AG09309 (cell line): Measurements from ENCODE around the gene BABAM2.

Source experiments
- DNase-seq: peaks from one replicate; pipeline ENCODE4 v3.0.0-alpha.2; 2010; ENCODE audit warnings: low read depth
- H3K4me3 ChIP-seq: 2 replicates; pipeline ENCODE4 v1.5.1; 2011; ENCODE audit warnings: mild to moderate bottlenecking, low read depth, low read length, moderate library complexity; ENCODE audit not compliant: control insufficient read depth
- TF ChIP-seq, protein P1 (sequence below): IDR thresholded peaks from 2 replicates; pipeline ENCODE4 v1.5.1; 2011; ENCODE audit warnings: mild to moderate bottlenecking, low read depth, low read length, inconsistent platforms; ENCODE audit not compliant: insufficient read depth, control insufficient read depth; ENCODE audit errors: missing control alignments

Gene BABAM2

GRCh38 chr2:28173377-28173776 lies 282.8 kb downstream of the BABAM2 start:
- DNase-seq, result no peak
- TF ChIP-seq, protein P1, sequence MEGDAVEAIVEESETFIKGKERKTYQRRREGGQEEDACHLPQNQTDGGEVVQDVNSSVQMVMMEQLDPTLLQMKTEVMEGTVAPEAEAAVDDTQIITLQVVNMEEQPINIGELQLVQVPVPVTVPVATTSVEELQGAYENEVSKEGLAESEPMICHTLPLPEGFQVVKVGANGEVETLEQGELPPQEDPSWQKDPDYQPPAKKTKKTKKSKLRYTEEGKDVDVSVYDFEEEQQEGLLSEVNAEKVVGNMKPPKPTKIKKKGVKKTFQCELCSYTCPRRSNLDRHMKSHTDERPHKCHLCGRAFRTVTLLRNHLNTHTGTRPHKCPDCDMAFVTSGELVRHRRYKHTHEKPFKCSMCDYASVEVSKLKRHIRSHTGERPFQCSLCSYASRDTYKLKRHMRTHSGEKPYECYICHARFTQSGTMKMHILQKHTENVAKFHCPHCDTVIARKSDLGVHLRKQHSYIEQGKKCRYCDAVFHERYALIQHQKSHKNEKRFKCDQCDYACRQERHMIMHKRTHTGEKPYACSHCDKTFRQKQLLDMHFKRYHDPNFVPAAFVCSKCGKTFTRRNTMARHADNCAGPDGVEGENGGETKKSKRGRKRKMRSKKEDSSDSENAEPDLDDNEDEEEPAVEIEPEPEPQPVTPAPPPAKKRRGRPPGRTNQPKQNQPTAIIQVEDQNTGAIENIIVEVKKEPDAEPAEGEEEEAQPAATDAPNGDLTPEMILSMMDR, result no peak
- H3K4me3 ChIP-seq, result no peak overlapping the region

DNA sequence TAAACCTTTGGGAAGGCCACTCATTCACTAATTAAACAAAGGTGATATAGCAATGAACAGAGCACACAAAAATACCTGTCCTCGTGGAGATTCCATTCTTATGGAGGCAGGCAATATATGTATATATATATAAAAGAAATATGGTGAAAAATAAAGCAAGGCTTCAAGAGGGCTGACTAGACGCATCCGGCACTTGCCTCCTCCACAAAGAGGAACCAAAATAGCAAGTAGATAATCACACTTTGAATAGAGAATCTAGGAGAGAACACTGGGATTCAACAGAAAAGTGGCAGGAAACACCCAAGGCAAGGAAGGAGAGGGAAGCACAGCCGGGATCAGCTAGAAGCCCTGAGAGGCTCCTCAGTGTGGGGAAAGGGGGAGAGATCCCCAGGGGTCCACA lies 283.7 kb downstream of the BABAM2 start:
- TF ChIP-seq, protein P1, result no peak

DNA sequence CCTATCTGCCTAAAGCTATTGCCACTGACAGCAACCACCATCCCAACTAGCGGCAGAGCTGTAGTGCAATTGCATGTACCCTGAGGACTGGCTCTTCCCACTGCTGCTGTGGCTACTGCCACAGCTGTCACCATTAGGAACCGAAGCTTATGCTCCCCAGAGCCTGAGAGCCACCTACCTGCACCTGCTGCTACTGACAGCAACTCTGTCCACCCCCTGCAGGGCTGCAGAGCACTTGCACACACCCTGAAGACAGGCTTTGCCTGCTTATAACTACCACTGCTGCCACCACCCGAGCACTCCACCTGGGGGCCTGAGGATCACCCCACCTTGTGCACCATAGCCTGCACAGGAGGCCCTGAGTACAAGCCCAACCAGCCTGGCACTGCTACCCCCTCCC lies 284.5 kb downstream of the BABAM2 start:
- H3K4me3 ChIP-seq, result no peak overlapping the region
- TF ChIP-seq, protein P1, result no peak
- no peak for DNase-seq

More for the DNA sequence above, 283.7 kb downstream of the BABAM2 start:
- no peak for DNase-seq
- H3K4me3 ChIP-seq, result no peak overlapping the region

GRCh38 chr2:28178946-28179345 lies 288.4 kb downstream of the BABAM2 start:
- TF ChIP-seq, protein P1, result no peak
- no peak overlapping the region for H3K4me3 ChIP-seq
- no peak for DNase-seq

GRCh38 chr2:28181801-28182200 lies 291.3 kb downstream of the BABAM2 start:
- no peak overlapping the region for H3K4me3 ChIP-seq
- TF ChIP-seq, protein P1, result no peak
- no peak for DNase-seq

- TF ChIP-seq, protein P1, result no peak
- H3K4me3 ChIP-seq, result no peak overlapping the region
- DNase-seq, result no peak
Observed at GRCh38 chr2:28182348-28182747, 291.8 kb downstream of the BABAM2 start.

DNA sequence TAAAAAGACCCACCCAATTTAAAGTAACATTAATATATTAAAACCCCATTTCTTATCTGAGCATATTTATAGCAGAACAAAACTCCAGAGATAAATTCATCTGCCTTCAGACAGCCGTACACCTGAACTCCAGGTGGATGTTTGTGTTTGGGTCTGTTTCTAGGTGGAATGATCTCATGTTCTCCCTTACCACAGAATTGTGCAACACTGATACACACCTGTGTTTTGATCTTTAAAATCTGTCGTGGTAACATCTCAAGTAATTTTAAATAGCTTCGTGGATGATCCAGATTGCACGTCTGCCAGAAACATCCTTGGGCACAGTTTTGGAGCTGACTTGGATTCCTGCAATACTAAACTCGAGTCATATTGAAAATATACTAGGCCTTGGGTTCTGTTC lies 294.6 kb downstream of the BABAM2 start:
- TF ChIP-seq, protein P1, result no peak
- no peak for DNase-seq
- no peak overlapping the region for H3K4me3 ChIP-seq
